ENCODE data around the gene ACOX3.

Gene ACOX3

GRCh38 chr4:8404791-8405515 lies 35.6 kb downstream of the ACOX3 start:
- no peak for DNase-seq

GRCh38 chr4:8403976-8404375 lies 36.5 kb downstream of the ACOX3 start:
- DNase-seq = no peak

GRCh38 chr4:8403173-8403753 lies 37.3 kb downstream of the ACOX3 start:
- peak; percentile 20 for DNase-seq

DNA sequence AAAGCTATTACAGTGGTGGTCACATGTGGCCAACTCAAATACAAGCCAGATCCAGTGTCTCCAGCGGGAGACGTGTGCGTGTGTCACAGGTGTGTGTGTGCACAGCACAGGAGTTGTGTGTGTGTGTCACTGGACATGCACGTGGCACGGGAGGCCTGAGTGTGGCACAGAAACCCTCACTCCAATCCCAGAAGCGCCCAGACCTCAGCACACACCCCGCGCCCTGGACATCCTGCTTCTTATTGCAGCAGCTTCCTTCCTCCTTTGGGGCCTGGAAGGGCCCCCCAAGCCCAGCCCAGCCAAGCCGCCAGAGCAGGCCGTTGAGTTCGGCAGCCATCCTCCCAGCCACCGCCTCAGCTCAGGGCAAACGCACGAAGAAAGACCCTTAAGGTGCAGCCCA lies 37.9 kb downstream of the ACOX3 start:
- DNase-seq = no peak

- no peak for DNase-seq
These were observed 38.3 kb downstream of the ACOX3 start for GRCh38 chr4:8402181-8402597.

GRCh38 chr4:8401665-8402064 lies 38.9 kb downstream of the ACOX3 start:
- no peak for DNase-seq

GRCh38 chr4:8400632-8401325 lies 39.7 kb downstream of the ACOX3 start:
- no peak for DNase-seq

DNA sequence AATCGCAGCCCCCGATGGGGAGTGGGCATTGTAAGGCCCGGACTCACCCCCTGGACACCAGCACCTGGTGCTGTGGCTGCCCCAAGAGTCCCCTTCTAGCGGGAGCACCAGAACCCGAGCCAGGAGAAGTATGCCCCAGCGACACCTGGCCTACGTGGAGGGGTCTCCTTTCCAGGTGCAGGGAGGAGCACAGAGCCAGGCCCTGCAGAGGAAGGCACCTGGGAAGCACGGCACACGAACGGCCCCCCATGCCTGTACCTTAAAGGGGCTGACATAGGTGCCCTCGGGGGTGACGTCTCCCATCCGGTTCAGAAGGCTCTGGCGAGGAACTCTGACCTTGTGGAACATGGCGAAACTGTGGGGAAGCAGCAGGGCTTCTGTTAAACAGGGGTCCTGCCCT lies 41.2 kb downstream of the ACOX3 start:
- DNase-seq = no peak

GRCh38 chr4:8398347-8398746 lies 42.2 kb downstream of the ACOX3 start:
- DNase-seq = no peak

GRCh38 chr4:8396762-8397406 lies 43.6 kb downstream of the ACOX3 start:
- no peak for DNase-seq

GRCh38 chr4:8395504-8396296 lies 44.8 kb downstream of the ACOX3 start:
- DNase-seq = no peak

- DNase-seq = no peak
These were observed 45.7 kb downstream of the ACOX3 start for GRCh38 chr4:8394806-8395205.

- DNase-seq = no peak
These were observed 46.4 kb downstream of the ACOX3 start for GRCh38 chr4:8394061-8394519.

GRCh38 chr4:8393593-8394038 lies 46.9 kb downstream of the ACOX3 start:
- no peak for DNase-seq

- no peak for DNase-seq
These were observed 47.8 kb downstream of the ACOX3 start for GRCh38 chr4:8392591-8393190.

DNA sequence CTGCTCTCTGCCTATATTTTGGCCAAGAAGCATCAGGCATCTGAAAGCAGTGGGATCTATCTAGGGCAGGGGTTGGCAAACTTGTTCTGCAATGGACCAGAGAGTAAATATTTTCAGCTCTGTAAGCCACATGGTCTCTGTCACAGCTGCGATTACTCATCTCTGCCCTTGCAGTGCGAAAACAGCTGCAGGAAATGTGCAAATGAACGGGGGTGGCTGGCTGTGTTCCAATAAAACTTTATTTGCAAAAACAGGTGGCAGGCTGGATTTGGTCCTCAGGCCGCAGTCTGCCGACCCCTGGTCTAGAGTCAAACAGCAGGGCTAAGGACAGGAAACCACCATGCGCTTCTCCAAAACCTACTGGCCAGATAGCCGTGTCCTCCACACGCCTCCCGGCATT lies 48.6 kb downstream of the ACOX3 start:
- no peak for DNase-seq

- DNase-seq = no peak
These were observed 49.5 kb downstream of the ACOX3 start for GRCh38 chr4:8391071-8391470.

GRCh38 chr4:8390577-8390976 lies 49.9 kb downstream of the ACOX3 start:
- no peak for DNase-seq

DNA sequence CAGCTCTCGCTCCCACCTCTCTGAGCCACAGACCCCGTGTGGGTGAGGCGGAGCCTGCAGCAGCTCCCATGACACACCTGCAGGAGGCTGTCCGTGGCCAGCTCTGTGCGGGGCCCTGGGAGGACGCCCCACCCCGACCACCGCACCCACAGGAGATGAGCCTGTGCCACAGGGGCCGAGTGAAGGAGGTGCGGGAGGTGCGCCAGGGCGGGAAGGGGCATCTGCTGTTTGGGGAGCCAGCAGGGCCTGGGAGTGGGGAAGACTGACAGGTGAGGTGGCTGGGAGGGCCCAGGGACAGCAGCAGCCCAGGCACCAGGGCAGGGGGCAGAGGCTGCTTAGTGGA lies 52.0 kb downstream of the ACOX3 start:
- no peak for DNase-seq

DNA sequence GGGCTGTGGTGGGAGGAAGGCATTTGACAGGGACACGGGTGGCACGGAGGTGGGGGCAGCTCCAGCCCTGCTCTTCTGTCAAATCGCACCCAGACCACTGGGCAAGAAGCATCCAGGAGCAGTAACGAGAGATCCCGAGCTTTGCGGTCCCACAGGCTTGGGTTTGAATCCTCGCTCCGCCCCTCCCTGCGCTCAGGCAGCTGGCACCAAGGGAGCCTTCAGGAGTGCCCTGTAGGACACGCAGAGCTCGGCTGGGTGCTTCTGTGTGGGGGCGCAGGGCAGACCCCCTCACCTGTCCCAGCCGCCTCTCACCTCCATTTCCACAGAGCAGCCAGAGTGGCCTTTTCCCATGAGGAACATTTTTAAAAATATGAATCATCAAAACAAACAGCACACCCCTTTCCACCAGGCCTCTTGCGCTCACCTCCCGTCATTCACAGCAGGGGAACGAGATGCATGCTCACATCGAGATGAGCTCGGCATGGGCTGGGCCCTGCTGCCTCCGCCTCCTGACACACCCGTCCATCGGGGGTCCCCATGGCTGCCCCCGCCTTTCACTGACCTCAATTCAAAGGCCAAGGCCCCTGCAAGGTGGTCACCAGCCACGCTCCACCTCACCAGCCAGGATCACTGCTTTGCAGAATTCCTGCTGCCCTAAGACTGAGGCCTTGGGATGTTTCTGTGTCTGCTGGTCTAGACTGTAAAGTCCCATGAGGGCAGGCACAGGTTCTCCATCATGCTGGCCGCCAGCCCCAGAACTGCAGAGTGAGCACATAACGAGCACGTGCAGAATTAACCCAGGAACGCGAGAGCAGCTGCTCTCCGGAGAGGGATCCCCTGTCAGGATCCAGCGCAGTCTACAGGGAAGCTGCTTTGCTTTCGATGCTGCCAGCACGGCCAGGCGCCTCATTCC lies 52.7 kb downstream of the ACOX3 start:
- DNase-seq = no peak

DNA sequence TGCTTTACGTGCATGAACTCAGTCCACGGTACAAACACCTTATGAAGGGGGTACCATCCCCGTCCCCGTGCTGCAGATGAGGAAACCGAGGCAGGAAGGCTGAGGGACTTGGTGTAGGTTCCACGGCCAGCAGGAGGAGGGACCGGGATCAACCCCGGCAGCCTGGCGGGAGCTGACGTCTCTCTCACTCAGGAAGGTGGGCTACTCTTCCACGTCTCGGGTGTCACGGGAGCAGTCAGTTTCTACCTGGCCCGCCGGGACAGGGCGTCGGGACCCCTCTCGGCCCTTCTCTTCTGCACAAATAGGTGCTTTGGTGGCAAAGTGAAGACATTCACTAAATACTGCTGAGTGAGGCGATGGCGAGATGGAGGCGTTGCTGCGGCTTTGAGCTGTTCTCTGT lies 53.3 kb downstream of the ACOX3 start:
- no peak for DNase-seq
